Mesodermal cell (in vitro differentiated cells): ENCODE measurements around the gene EBNA1BP2. TPM values are rescaled to one million over a fixed set of nuclear protein-coding genes. Genes with fewer than 3 reads are reported as not detected.
"Not testable (repeated sequence)": the region's sequence is repeated elsewhere in the genome, so short reads cannot be mapped to it uniquely, and the experiment has no call there.

Experiments
- H3K27ac ChIP-seq: 2 replicates; pipeline ENCODE4 v1.7.0; 2013; ENCODE audit warnings: mild to moderate bottlenecking, low read depth, low read length, moderate library complexity; ENCODE audit not compliant: severe bottlenecking
- H3K36me3 ChIP-seq: 2 replicates; pipeline ENCODE4 v1.7.1; 2013; ENCODE audit warnings: mild to moderate bottlenecking, low read length, moderate library complexity; ENCODE audit not compliant: control insufficient read depth, insufficient read depth
- H3K4me1 ChIP-seq: one replicate; pipeline ENCODE4 v1.7.1; 2013; ENCODE audit warnings: mild to moderate bottlenecking, low read length; ENCODE audit not compliant: insufficient read depth, control insufficient read depth, poor library complexity, severe bottlenecking
- H3K4me3 ChIP-seq: 2 replicates; pipeline ENCODE4 v1.7.0; 2013; ENCODE audit warnings: low read length, control low read depth, mild to moderate bottlenecking; ENCODE audit not compliant: insufficient read depth, poor library complexity, severe bottlenecking; ENCODE audit errors: extremely low read depth
- H3K9me3 ChIP-seq: 2 replicates; pipeline ENCODE4 v1.7.1; 2013; ENCODE audit warnings: mild to moderate bottlenecking, low read length, moderate library complexity; ENCODE audit not compliant: control insufficient read depth
- WGBS, 2 experiments: methylation state at CpG; one replicate each; pipeline ENCODE4 v1.1.5; 2013; ENCODE audit warnings: missing lambda C conversion rate in 2 of 2; ENCODE audit not compliant: insufficient coverage in 2 of 2; 5-methylcytosine and 5-hydroxymethylcytosine counted together
- polyA plus RNA-seq, 2 experiments: library from polyadenylated mRNA; stranded (reverse); fragments of 50-300 nt; gene quantifications; one replicate each; pipeline ENCODE4 v1.2.3, GENCODE V29; 2013

EBNA1BP2 gene
- 102 TPM for polyA plus RNA-seq (2013, experiment 1 of 2)
- polyA plus RNA-seq (2013, experiment 2 of 2): 103 TPM

GRCh38 chr1:43171876-43172526 is at the start of gene EBNA1BP2, which contains the start of gene CFAP57:
Gene EBNA1BP2 (minus strand): TSS chr1:43172290. CDS start chr1:43172118, 172 bp downstream.
Gene CFAP57 (plus strand): TSS chr1:43172330. CDS start chr1:43172754, 424 bp downstream.
- Histone ChIP-seq H3K36me3 (peaks cover 39% of the 10 kb centered on the region), H3K4me1 (peaks cover 4% of the 10 kb centered on the region), H3K9me3 (peaks cover 5% of the 10 kb centered on the region), H3K4me3 (peak within 1 kb of the TSS; percentile 86), H3K27ac (peak within 1 kb of the TSS; percentile 86)
- 1% methylated on average over 36 to 44 of the region's 45 CpGs for whole genome bisulfite sequencing, 2 experiments

GRCh38 chr1:43221797-43222196 is 49.7 kb upstream of the EBNA1BP2 start:
- Histone ChIP-seq H3K4me1 (no peaks in the 10 kb centered on the region), H3K27ac (no peak overlapping the region), H3K36me3 (no peaks in the 10 kb centered on the region), H3K9me3 (no peaks in the 10 kb centered on the region), H3K4me3 (no peak overlapping the region)
- no CpG with 5 or more reads among the region's 1 CpG for WGBS, 2 experiments

GRCh38 chr1:43220905-43221778 is 49.1 kb upstream of the EBNA1BP2 start:
- peaks cover 6% of the 10 kb centered on the region for H3K4me1 ChIP-seq
- no peaks in the 10 kb centered on the region for H3K9me3 ChIP-seq
- no peaks in the 10 kb centered on the region for H3K36me3 ChIP-seq
- no peak overlapping the region for H3K27ac ChIP-seq
- H3K4me3 ChIP-seq: no peak overlapping the region
- WGBS, 2 experiments: 94% methylated on average over 6 of the region's 7 CpGs

- WGBS, 2 experiments: 90 to 99% methylated on average over 9 to 10 of the region's 10 CpGs
- no peaks in the 10 kb centered on the region for H3K36me3 ChIP-seq
- H3K4me3 ChIP-seq: no peak overlapping the region
- no peak overlapping the region for H3K27ac ChIP-seq
- no peaks in the 10 kb centered on the region for H3K9me3 ChIP-seq
- peaks cover 10% of the 10 kb centered on the region for H3K4me1 ChIP-seq
Observed at GRCh38 chr1:43217747-43218146, 45.7 kb upstream of the EBNA1BP2 start.

GRCh38 chr1:43214501-43215444 is 42.7 kb upstream of the EBNA1BP2 start:
- Histone ChIP-seq H3K9me3 (peaks cover under 1% of the 10 kb centered on the region), H3K27ac (no peak overlapping the region), H3K4me1 (peaks cover 10% of the 10 kb centered on the region), H3K36me3 (no peaks in the 10 kb centered on the region), H3K4me3 (no peak overlapping the region)
- WGBS, 2 experiments: 50 to 70% methylated on average over 2 to 4 of the region's 7 CpGs

GRCh38 chr1:43208277-43208676 is 36.2 kb upstream of the EBNA1BP2 start:
- not testable (repeated sequence) for H3K4me3 ChIP-seq
- WGBS, 2 experiments: 100% methylated on average over 3 of the region's 8 CpGs; no CpG with 5 or more reads in 1 of the 2 experiments

GRCh38 chr1:43207229-43207853 is 35.3 kb upstream of the EBNA1BP2 start:
- 88 to 91% methylated on average over 11 of the region's 12 CpGs for WGBS, 2 experiments
- peaks cover 21% of the 10 kb centered on the region for H3K9me3 ChIP-seq
- no peaks in the 10 kb centered on the region for H3K36me3 ChIP-seq
- H3K27ac ChIP-seq: peak overlapping the region; percentile 100
- no peak overlapping the region for H3K4me3 ChIP-seq
- H3K4me1 ChIP-seq: peaks cover 34% of the 10 kb centered on the region

More at GRCh38 chr1:43208277-43208676, 36.2 kb upstream of the EBNA1BP2 start:
- Histone ChIP-seq H3K9me3 (peaks cover 21% of the 10 kb centered on the region), H3K4me1 (peaks cover 34% of the 10 kb centered on the region)
- not testable (repeated sequence) for H3K27ac ChIP-seq, H3K36me3 ChIP-seq

GRCh38 chr1:43206600-43207228 is 34.6 kb upstream of the EBNA1BP2 start:
- Histone ChIP-seq H3K27ac (peak overlapping the region; percentile 100), H3K4me3 (no peak overlapping the region), H3K36me3 (no peaks in the 10 kb centered on the region), H3K9me3 (peaks cover 25% of the 10 kb centered on the region), H3K4me1 (peaks cover 34% of the 10 kb centered on the region)
- WGBS, 2 experiments: 13 to 14% methylated on average over 7 to 8 of the region's 10 CpGs

- H3K4me3 ChIP-seq: no peak overlapping the region
- H3K4me1 ChIP-seq: peaks cover 34% of the 10 kb centered on the region
- H3K36me3 ChIP-seq: no peaks in the 10 kb centered on the region
- H3K9me3 ChIP-seq: peaks cover 26% of the 10 kb centered on the region
- peak overlapping the region; percentile 100 for H3K27ac ChIP-seq
- 89 to 100% methylated on average over 1 to 4 of the region's 4 CpGs for WGBS, 2 experiments
Observed at GRCh38 chr1:43205671-43206070, 33.6 kb upstream of the EBNA1BP2 start.
